ENCODE data around the gene BPIFA1. TPM values are rescaled to one million over a fixed set of nuclear protein-coding genes. Genes with fewer than 3 reads are reported as not detected.
A peak's percentile ranks its signal among the peaks of the same experiment; 100 is the strongest.

BPIFA1 gene
- total RNA-seq, 1 experiment from 2014 or later = not detected

DNA sequence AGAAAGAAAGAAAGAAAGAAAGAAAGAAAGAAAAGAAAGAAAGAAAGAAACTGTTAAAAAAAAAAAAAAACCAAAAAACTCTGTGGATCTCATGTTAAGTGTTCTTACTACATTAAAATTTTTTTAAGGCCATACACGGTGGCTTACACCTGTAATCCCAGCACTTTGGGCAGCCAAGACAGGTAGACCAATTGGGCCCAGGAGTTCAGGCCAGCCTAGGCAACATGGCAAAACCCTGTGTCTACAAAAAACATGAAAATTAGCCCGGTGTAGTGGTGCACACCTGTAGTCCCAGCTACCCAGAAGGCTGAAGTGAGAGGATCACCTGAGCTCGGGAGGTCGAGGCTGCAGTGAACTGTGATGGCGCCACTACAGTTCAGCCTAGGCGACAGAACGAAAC lies 4.6 kb upstream of the BPIFA1 start:
- H3K79me2 ChIP-seq (ENCODE audit: low read length) = no peaks in the 10 kb centered on the region
- POLR2A ChIA-PET (ENCODE audit: unreplicated experiment) = no interaction called here
- no peak for DNase-seq
- ATAC-seq = no peak
- no peak overlapping the region for H3K4me3 ChIP-seq (ENCODE audit: low read length)
- no peaks in the 10 kb centered on the region for H3K36me3 ChIP-seq (ENCODE audit: low read depth, low read length)
- H3F3A ChIP-seq (ENCODE audit: low read length, unreplicated experiment) = no peaks in the 10 kb centered on the region
- H4K20me1 ChIP-seq (ENCODE audit: low read length) = no peaks in the 10 kb centered on the region
- H3K27ac ChIP-seq (ENCODE audit: low read length) = no peak overlapping the region
- H2AFZ ChIP-seq (ENCODE audit: low read length) = no peak overlapping the region
- no TSS peak for BruUV-seq (replicated peaks)
- H3K9me2 ChIP-seq (replicated peaks; ENCODE audit: low read length) = no peaks in the 10 kb centered on the region
- H3K4me1 ChIP-seq (ENCODE audit: insufficient read depth, low read length) = no peaks in the 10 kb centered on the region
- no peak overlapping the region for H3K9ac ChIP-seq (ENCODE audit: low read length)
- CTCF ChIA-PET = no interaction called here
- TF ChIP-seq CTCF (conservative IDR thresholded peaks at IDR 0.05; ENCODE audit: low read depth, low read length) (no peak), EZH2 (IDR thresholded peaks at IDR 0.05; ENCODE audit: low read length, unreplicated experiment) (no peak), EZH2phosphoT487 (IDR thresholded peaks at IDR 0.05; ENCODE audit: borderline replicate concordance, low read length) (no peak)
- intact Hi-C loops (cut with micrococcal nuclease) = no loop called here
- H3K27me3 ChIP-seq (ENCODE audit: low read length) = peaks cover 60% of the 10 kb centered on the region
- H3K9me3 ChIP-seq (ENCODE audit: low read length) = no peaks in the 10 kb centered on the region
- no peak overlapping the region for H3K4me2 ChIP-seq (ENCODE audit: low read length)

DNA sequence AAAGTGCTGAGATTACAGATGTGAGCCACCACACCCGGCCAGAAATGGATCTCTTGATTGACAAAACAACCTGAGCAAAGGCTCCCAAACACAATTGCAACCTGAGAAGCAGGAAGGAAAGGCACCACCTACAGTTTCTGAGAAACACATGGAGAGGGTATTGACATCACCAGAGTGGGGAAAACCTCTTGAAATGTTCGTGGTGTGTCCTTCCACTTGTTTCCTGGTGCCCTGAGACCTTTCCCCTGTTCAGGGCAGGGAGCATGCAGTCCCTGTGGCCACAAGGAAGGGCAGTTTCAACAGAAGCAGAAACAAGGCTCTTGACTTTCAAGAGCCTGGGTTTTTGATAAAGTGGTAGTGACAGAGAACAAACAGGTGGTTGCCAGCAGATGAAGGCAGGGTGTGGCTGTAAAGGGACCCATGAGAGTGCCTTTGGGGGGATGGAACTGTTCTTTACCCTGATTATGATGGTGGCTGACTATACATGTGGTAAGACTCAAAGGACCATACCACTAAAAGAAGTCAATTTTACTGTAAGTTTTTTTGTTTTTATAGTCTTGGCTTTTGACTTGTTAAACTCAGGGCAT lies 3.2 kb upstream of the BPIFA1 start:
- Histone ChIP-seq H4K20me1 (ENCODE audit: low read length) (no peaks in the 10 kb centered on the region), H3K4me3 (ENCODE audit: low read length) (no peak overlapping the region), H3K27me3 (ENCODE audit: low read length) (peaks cover 64% of the 10 kb centered on the region), H3K4me1 (ENCODE audit: insufficient read depth, low read length) (no peaks in the 10 kb centered on the region), H3K36me3 (ENCODE audit: low read depth, low read length) (no peaks in the 10 kb centered on the region), H2AFZ (ENCODE audit: low read length) (no peak overlapping the region), H3K79me2 (ENCODE audit: low read length) (no peaks in the 10 kb centered on the region), H3K9ac (ENCODE audit: low read length) (no peak overlapping the region), H3K27ac (ENCODE audit: low read length) (no peak overlapping the region), H3F3A (ENCODE audit: low read length, unreplicated experiment) (no peaks in the 10 kb centered on the region), H3K9me2 (replicated peaks; ENCODE audit: low read length) (no peaks in the 10 kb centered on the region), H3K9me3 (ENCODE audit: low read length) (no peaks in the 10 kb centered on the region), H3K4me2 (ENCODE audit: low read length) (no peak overlapping the region)
- intact Hi-C loops (cut with micrococcal nuclease) = no loop called here
- TF ChIP-seq EZH2 (IDR thresholded peaks at IDR 0.05; ENCODE audit: low read length, unreplicated experiment) (no peak), EZH2phosphoT487 (IDR thresholded peaks at IDR 0.05; ENCODE audit: borderline replicate concordance, low read length) (no peak), CTCF (conservative IDR thresholded peaks at IDR 0.05; ENCODE audit: low read depth, low read length) (no peak)
- no TSS peak for BruUV-seq (replicated peaks)
- CTCF ChIA-PET = no interaction called here
- DNase-seq = no peak
- POLR2A ChIA-PET (ENCODE audit: unreplicated experiment) = no interaction called here
- no peak for ATAC-seq

GRCh38 chr20:33233129-33233774 lies 2.5 kb upstream of the BPIFA1 start:
- no peak overlapping the region for H3K27ac ChIP-seq (ENCODE audit: low read length)
- no peak for DNase-seq
- H4K20me1 ChIP-seq (ENCODE audit: low read length) = no peaks in the 10 kb centered on the region
- CTCF ChIA-PET = no interaction called here
- no peaks in the 10 kb centered on the region for H3K9me2 ChIP-seq (replicated peaks; ENCODE audit: low read length)
- H3K36me3 ChIP-seq (ENCODE audit: low read depth, low read length) = no peaks in the 10 kb centered on the region
- TF ChIP-seq EZH2 (IDR thresholded peaks at IDR 0.05; ENCODE audit: low read length, unreplicated experiment) (no peak), CTCF (conservative IDR thresholded peaks at IDR 0.05; ENCODE audit: low read depth, low read length) (peak; percentile 21; the same call in 1 of the 2 replicates)
- intact Hi-C loops (cut with micrococcal nuclease) = no loop called here
- no peaks in the 10 kb centered on the region for H3F3A ChIP-seq (ENCODE audit: low read length, unreplicated experiment)
- no peaks in the 10 kb centered on the region for H3K79me2 ChIP-seq (ENCODE audit: low read length)
- H3K27me3 ChIP-seq (ENCODE audit: low read length) = peaks cover 65% of the 10 kb centered on the region
- H3K9me3 ChIP-seq (ENCODE audit: low read length) = no peaks in the 10 kb centered on the region
- no peak overlapping the region for H2AFZ ChIP-seq (ENCODE audit: low read length)
- no peak overlapping the region for H3K4me2 ChIP-seq (ENCODE audit: low read length)
- no peaks in the 10 kb centered on the region for H3K4me1 ChIP-seq (ENCODE audit: insufficient read depth, low read length)
- BruUV-seq (replicated peaks) = no TSS peak
- POLR2A ChIA-PET (ENCODE audit: unreplicated experiment) = no interaction called here
- ATAC-seq = no peak
- no peak overlapping the region for H3K9ac ChIP-seq (ENCODE audit: low read length)
- no peak overlapping the region for H3K4me3 ChIP-seq (ENCODE audit: low read length)

Data from PC-3 (cell line).